Cerebellar cortex (tissue), 1 donor: ENCODE measurements around the gene TRIM34.
"Not testable (repeated sequence)": the region's sequence is repeated elsewhere in the genome, so short reads cannot be mapped to it uniquely, and the experiment has no call there.

Experiments
- DNase-seq: peaks from one replicate; pipeline ENCODE4 v3.0.0-alpha.2; 2015; ENCODE audit warnings: low spot score

The TRIM34 gene

GRCh38 chr11:5624489-5625279 lies at the start of gene TRIM34:
TRIM34 (plus strand) TSS chr11:5625001; CDS start chr11:5632332, 7,331 bp downstream.
- no peak for DNase-seq

- no peak for DNase-seq
Observed at GRCh38 chr11:5575152-5575551, 49.6 kb upstream of the TRIM34 start.

GRCh38 chr11:5577101-5577500 lies 47.7 kb upstream of the TRIM34 start:
- no peak for DNase-seq

- no peak for DNase-seq
Observed at GRCh38 chr11:5580577-5580976, 44.2 kb upstream of the TRIM34 start, which contains the start of gene OR52B6. OR52B6 (plus strand) TSS chr11:5580877; CDS start chr11:5580877, 0 bp downstream.

- no peak for DNase-seq
Observed at GRCh38 chr11:5581014-5581413, 43.8 kb upstream of the TRIM34 start.

GRCh38 chr11:5584458-5584857 lies 40.3 kb upstream of the TRIM34 start:
- not testable (repeated sequence) for DNase-seq

- not testable (repeated sequence) for DNase-seq
Observed at GRCh38 chr11:5589906-5590305, 34.9 kb upstream of the TRIM34 start.

GRCh38 chr11:5591613-5592012 lies 33.2 kb upstream of the TRIM34 start:
- no peak for DNase-seq

GRCh38 chr11:5592615-5593014 lies 32.2 kb upstream of the TRIM34 start:
- DNase-seq, result no peak

- no peak for DNase-seq
Observed at GRCh38 chr11:5593146-5593545, 31.7 kb upstream of the TRIM34 start.

- no peak for DNase-seq
Observed at GRCh38 chr11:5596607-5597201, 28.1 kb upstream of the TRIM34 start, which contains the start of gene TRIM6. TRIM6 (plus strand) TSS chr11:5596637; CDS start chr11:5596898, 261 bp downstream.

- no peak for DNase-seq
Observed at GRCh38 chr11:5597953-5598352, 26.8 kb upstream of the TRIM34 start.

GRCh38 chr11:5600374-5600851 lies 24.4 kb upstream of the TRIM34 start:
- DNase-seq, result peak; percentile 53

- DNase-seq, result not testable (repeated sequence)
Observed at GRCh38 chr11:5602791-5603190, 22.0 kb upstream of the TRIM34 start.

- DNase-seq, result peak; percentile 74
Observed at GRCh38 chr11:5603326-5603725, 21.5 kb upstream of the TRIM34 start.

- no peak for DNase-seq
Observed at GRCh38 chr11:5604896-5605295, 19.9 kb upstream of the TRIM34 start.

GRCh38 chr11:5605849-5606248 lies 19.0 kb upstream of the TRIM34 start:
- DNase-seq, result no peak

GRCh38 chr11:5608808-5609207 lies 16.0 kb upstream of the TRIM34 start:
- no peak for DNase-seq

GRCh38 chr11:5610446-5610845 lies 14.4 kb upstream of the TRIM34 start:
- DNase-seq, result no peak

GRCh38 chr11:5611627-5612026 lies 13.2 kb upstream of the TRIM34 start:
- DNase-seq, result no peak

GRCh38 chr11:5618807-5619206 lies 6.0 kb upstream of the TRIM34 start:
- no peak for DNase-seq

GRCh38 chr11:5620651-5621521 lies 3.9 kb upstream of the TRIM34 start:
- DNase-seq, result no peak
